Muscle layer of colon (tissue), 2 donors: ENCODE results near the gene UCN.
"Not testable (repeated sequence)": the region's sequence is repeated elsewhere in the genome, so short reads cannot be mapped to it uniquely, and the experiment has no call there.

Experiments used
- H3K27ac ChIP-seq: one replicate; pipeline ENCODE4 v1.7.0; 2013; ENCODE audit warnings: low read depth, mild to moderate bottlenecking, low read length, moderate library complexity
- H3K27me3 ChIP-seq, 2 donors: one replicate each; pipeline ENCODE4 v1.7.0; 2013; ENCODE audit warnings: low read length in 2 of 2, mild to moderate bottlenecking in 2 of 2; ENCODE audit not compliant: insufficient read depth in 2 of 2, control insufficient read depth in 1 of 2
- H3K36me3 ChIP-seq: one replicate; pipeline ENCODE4 v1.7.0; 2013; ENCODE audit warnings: mild to moderate bottlenecking, low read length; ENCODE audit not compliant: insufficient read depth
- H3K4me1 ChIP-seq: one replicate; pipeline ENCODE4 v1.7.0; 2013; ENCODE audit warnings: mild to moderate bottlenecking, low read length; ENCODE audit not compliant: insufficient read depth
- H3K4me3 ChIP-seq, 2 donors: one replicate each; pipeline ENCODE4 v1.7.0; 2013; ENCODE audit warnings: low read length in 2 of 2, low read depth in 1 of 2, mild to moderate bottlenecking in 1 of 2, moderate library complexity in 1 of 2
- H3K9ac ChIP-seq: one replicate; pipeline ENCODE4 v1.7.0; 2013; ENCODE audit warnings: low read length
- H3K9me3 ChIP-seq: one replicate; pipeline ENCODE4 v1.7.0; 2013; ENCODE audit warnings: mild to moderate bottlenecking, low read length
- donor health status: abdominal sarcoma.
- donor health status: Adenocarcinoma of cecum.

Gene UCN

GRCh38 chr2:27335311-27335710 lies 27.1 kb upstream of the UCN start:
- no peak overlapping the region for H3K4me3 ChIP-seq
- H3K9me3 ChIP-seq: no peaks in the 10 kb centered on the region
- H3K27ac ChIP-seq: no peak overlapping the region
- H3K4me1 ChIP-seq: no peaks in the 10 kb centered on the region
- H3K36me3 ChIP-seq: peaks cover 57% of the 10 kb centered on the region
- no peak overlapping the region for H3K9ac ChIP-seq
- no peaks in the 10 kb centered on the region for H3K27me3 ChIP-seq

GRCh38 chr2:27324720-27325119 lies 16.5 kb upstream of the UCN start:
- Histone ChIP-seq H3K9ac (no peak overlapping the region), H3K27me3 (no peaks in the 10 kb centered on the region), H3K4me1 (peaks cover 21% of the 10 kb centered on the region), H3K36me3 (peaks cover 39% of the 10 kb centered on the region), H3K4me3 (no peak overlapping the region), H3K27ac (no peak overlapping the region), H3K9me3 (no peaks in the 10 kb centered on the region)

GRCh38 chr2:27323596-27324285 lies 15.5 kb upstream of the UCN start:
- no peaks in the 10 kb centered on the region for H3K27me3 ChIP-seq
- no peaks in the 10 kb centered on the region for H3K9me3 ChIP-seq
- H3K36me3 ChIP-seq: peaks cover 29% of the 10 kb centered on the region
- H3K9ac ChIP-seq: peak overlapping the region; percentile 99
- H3K4me1 ChIP-seq: peaks cover 21% of the 10 kb centered on the region
- peak overlapping the region; percentile 83 for H3K27ac ChIP-seq
- H3K4me3 ChIP-seq: peak overlapping the region; percentile 91 to 100

- H3K4me1 ChIP-seq: peaks cover 21% of the 10 kb centered on the region
- H3K36me3 ChIP-seq: peaks cover 22% of the 10 kb centered on the region
- H3K9me3 ChIP-seq: no peaks in the 10 kb centered on the region
Observed at GRCh38 chr2:27322766-27323595, 14.7 kb upstream of the UCN start, which contains the start of gene MPV17. Gene MPV17, minus strand, starts transcription at chr2:27323097. Its CDS starts 580 bp downstream, at chr2:27322517.

GRCh38 chr2:27322301-27322765 lies 14.1 kb upstream of the UCN start:
- Histone ChIP-seq H3K27ac (peak overlapping the region; percentile 83), H3K4me3 (peak overlapping the region; percentile 91 to 100), H3K9me3 (no peaks in the 10 kb centered on the region), H3K36me3 (peaks cover 18% of the 10 kb centered on the region), H3K4me1 (peaks cover 21% of the 10 kb centered on the region), H3K9ac (peak overlapping the region; percentile 99), H3K27me3 (no peaks in the 10 kb centered on the region)

More at GRCh38 chr2:27322766-27323595, 14.7 kb upstream of the UCN start, which contains the start of gene MPV17:
- no peaks in the 10 kb centered on the region for H3K27me3 ChIP-seq
- H3K9ac ChIP-seq: peak within 1 kb of the TSS; percentile 99
- H3K27ac ChIP-seq: peak within 1 kb of the TSS; percentile 83
- peak within 1 kb of the TSS; percentile 91 to 100 for H3K4me3 ChIP-seq

- Histone ChIP-seq H3K36me3 (peaks cover 14% of the 10 kb centered on the region), H3K9ac (no peak overlapping the region), H3K9me3 (no peaks in the 10 kb centered on the region), H3K27me3 (no peaks in the 10 kb centered on the region), H3K27ac (no peak overlapping the region), H3K4me3 (no peak overlapping the region), H3K4me1 (peaks cover 21% of the 10 kb centered on the region)
Observed at GRCh38 chr2:27320958-27321543, 12.8 kb upstream of the UCN start.

- H3K4me3 ChIP-seq, H3K9me3 ChIP-seq, H3K27me3 ChIP-seq, H3K27ac ChIP-seq, H3K9ac ChIP-seq: not testable (repeated sequence)
- peaks cover 11% of the 10 kb centered on the region for H3K36me3 ChIP-seq
- peaks cover 21% of the 10 kb centered on the region for H3K4me1 ChIP-seq
Observed at GRCh38 chr2:27319839-27320238, 11.6 kb upstream of the UCN start.

- no peak overlapping the region for H3K27ac ChIP-seq
- peaks cover 5% of the 10 kb centered on the region for H3K4me1 ChIP-seq
Observed at GRCh38 chr2:27316655-27317412, 8.6 kb upstream of the UCN start.

GRCh38 chr2:27315122-27315521 lies 6.9 kb upstream of the UCN start:
- no peak overlapping the region for H3K4me3 ChIP-seq
- H3K9me3 ChIP-seq: no peaks in the 10 kb centered on the region
- peaks cover 23% of the 10 kb centered on the region for H3K36me3 ChIP-seq
- no peaks in the 10 kb centered on the region for H3K27me3 ChIP-seq
- H3K4me1 ChIP-seq: no peaks in the 10 kb centered on the region
- no peak overlapping the region for H3K9ac ChIP-seq
- H3K27ac ChIP-seq: no peak overlapping the region

More at GRCh38 chr2:27316655-27317412, 8.6 kb upstream of the UCN start:
- peaks cover 16% of the 10 kb centered on the region for H3K36me3 ChIP-seq
- H3K9me3 ChIP-seq: no peaks in the 10 kb centered on the region
- no peaks in the 10 kb centered on the region for H3K27me3 ChIP-seq
- no peak overlapping the region for H3K9ac ChIP-seq
- no peak overlapping the region for H3K4me3 ChIP-seq

GRCh38 chr2:27314709-27315108 lies 6.5 kb upstream of the UCN start:
- Histone ChIP-seq H3K36me3 (peaks cover 24% of the 10 kb centered on the region), H3K4me3 (no peak overlapping the region), H3K27me3 (no peaks in the 10 kb centered on the region), H3K27ac (no peak overlapping the region), H3K4me1 (no peaks in the 10 kb centered on the region), H3K9ac (no peak overlapping the region), H3K9me3 (no peaks in the 10 kb centered on the region)
